Embryonic facial prominence (tissue), 1 donor: ENCODE results near the gene ARRB1.
"Not testable (repeated sequence)": the region's sequence is repeated elsewhere in the genome, so short reads cannot be mapped to it uniquely, and the experiment has no call there.

Experiments
- DNase-seq: peaks from one replicate; pipeline ENCODE4 v3.0.0-alpha.2; 2016; ENCODE audit errors: extremely low spot score

Gene ARRB1

DNA sequence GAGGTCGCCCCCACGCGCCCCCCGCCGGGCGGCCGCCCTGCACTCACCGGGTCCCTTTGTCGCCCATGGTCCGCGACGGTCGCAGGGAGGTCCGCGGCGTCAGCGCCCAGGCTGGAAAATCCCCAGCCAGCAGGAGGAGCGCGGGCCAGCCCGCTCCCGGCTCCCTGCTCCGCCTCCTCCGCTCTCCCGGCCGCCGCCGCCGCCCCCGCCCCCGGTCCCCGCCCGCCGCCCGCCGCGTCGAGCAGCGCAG, at the start of gene ARRB1:
Gene ARRB1, minus strand, starts transcription at position 121 of the 250 bp plus-strand sequence. Its CDS starts 54 bp downstream, at position 67.
- no peak for DNase-seq

DNA sequence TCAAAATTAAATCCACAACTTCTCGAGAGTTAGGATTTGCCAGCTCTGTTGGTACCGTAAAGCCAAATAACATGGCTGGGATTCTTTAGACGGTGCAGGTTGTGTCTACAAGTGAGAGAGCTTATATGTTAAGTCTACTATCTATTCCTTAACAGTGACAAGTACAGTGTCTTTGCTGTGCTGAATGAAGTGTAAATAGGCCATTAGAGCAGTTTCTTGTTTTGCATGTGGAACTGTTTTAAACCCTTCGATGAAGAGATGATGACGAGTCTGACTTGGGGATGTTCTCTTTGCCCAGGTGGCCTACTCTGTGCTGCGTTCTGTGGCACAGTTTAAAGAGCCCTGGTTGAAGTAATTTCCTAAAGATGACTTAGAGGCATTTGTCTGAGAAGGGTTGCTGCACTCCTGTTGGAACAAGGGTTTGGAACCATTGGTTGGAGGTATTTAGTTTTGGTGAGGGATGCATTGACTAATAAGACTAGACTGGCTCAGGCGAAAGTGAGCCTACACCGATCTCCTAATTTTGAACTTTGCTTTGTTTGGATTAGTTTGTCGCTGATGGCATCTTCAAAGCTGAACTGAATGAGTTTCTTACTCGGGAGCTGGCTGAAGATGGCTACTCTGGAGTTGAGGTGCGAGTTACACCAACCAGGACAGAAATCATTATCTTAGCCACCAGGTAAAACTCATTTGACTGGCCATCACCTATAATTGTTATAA, 48.8 kb upstream of the ARRB1 start:
- DNase-seq = no peak

DNA sequence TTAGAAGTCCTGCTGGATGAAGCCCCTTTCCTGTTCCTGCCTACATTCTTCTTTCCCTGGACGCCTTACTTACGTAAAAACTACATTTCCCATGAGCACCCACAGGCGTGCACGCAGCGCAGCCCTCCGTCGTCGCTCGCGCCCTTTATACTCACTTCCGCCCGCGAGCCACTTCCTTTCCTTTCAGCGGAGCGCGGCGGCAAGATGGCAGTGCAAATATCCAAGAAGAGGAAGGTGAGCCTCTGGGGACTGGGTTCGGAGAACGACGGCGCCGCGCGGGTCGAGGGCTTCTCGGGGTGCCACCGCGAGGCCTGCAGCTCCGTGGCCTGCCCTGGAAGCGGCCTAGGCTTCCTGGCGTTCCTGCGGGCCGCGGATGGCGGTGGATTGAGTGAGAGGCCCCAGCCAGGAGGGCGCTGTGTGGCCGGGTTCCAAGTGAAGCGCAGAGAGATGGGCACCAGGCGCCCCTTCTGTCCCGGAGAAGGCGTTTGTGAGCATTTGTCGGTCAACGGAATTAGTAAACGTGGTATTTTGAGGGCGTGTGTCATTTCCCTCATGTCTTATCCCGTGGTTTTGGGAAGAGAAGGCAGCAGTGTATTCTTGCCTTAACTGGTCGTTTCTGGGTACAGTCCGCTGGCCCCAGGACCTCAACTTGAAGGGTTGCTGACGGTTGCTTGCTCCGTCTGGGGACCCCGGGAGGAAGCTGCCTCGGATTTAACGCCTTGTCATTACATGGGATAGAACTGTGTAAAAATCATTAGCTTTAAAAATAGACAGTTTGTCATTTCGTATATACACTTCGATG, 48.1 kb upstream of the ARRB1 start, which contains the start of gene RPS3:
Gene RPS3, plus strand, starts transcription at position 175 of the 802 bp plus-strand sequence. Its CDS starts 30 bp downstream, at position 205.
- peak; percentile 91 for DNase-seq

DNA sequence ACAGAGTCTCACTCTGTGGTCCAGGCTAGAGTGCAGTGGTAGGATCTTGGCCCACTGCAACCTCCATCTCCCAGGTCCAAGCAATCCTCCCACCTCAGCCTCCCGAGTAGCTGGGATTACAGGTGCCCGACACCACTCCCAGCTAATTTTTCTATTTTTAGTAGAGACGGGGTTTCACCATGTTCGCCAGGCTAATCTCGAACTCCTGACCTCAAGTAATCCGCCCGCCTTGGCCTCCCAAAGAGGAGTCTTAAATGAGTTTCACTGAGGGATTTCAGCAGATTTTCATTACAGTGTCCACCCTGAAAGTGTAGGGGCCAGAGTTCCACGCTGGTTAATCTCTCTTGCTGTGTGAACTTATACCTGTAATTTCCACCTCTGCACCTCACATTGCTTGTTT, 47.4 kb upstream of the ARRB1 start:
- DNase-seq = no peak

DNA sequence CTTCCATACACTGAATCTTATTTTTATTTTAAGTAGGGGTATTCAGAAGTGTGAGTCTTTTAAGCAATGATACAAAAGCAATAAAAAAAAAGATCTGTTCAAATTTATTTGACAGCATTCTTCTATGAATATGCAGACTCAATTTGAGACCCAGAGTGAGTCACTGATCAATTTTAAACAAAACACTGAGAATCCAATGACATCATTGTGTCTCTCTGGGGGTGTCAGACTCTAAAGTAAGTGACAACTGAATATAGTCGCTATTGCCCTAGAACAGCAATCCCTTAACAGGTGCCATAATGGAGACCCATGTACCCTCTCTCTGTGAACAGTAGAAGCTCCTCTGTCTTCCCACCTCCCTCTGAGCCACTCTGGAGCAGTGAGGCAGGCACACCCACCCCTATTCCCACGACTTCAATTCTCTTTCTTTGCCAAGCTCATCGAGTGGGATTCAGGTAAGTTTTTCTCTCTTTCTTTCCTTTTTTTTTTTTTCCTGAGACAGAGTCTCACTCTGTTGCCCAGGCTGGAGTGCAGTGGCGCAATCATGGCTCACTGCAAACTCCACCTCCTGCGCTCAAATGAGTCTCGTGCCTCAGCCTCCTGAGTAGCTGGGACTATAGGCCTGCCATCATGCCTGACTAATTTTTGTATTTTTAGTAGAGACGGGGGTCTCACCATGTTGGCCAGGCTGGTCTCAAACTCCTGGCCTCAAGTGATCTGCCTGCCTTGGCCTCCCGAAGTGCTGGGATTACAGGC, 42.8 kb upstream of the ARRB1 start:
- DNase-seq = no peak

DNA sequence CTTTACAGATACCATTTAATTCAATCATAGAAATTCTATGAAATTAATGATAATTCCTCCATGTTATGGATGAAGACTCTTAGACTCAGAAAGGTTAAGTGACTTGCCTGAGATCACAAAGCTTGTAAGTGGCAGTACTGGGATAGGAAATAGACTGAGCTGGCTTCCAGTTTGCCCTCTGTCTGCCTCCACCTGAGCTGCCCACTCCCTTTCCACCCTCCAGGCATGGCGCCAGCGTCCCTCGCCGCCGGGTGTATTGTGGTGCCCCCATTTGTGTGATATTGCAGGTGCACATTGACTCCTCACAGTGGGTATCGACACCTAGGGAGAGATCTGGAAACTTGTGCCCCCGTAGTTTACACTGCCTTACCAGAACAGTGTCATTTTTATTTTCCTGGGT, 38.5 kb upstream of the ARRB1 start:
- DNase-seq = no peak

DNA sequence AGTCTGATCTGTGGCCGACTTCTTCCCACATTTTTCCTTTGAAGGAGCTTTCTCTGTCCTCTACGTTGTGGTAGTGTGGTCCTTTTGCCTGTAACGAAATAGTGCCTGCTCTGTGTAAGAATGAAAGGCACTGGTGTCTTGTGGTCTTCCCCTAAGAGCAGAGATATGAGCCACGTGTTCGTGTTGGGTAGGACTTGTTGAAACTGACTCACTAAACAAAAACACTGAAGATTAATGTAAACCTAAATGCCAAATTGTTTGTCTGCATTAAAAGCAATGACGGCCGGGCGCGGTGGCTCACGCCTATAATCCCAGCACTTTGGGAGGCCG, 37.8 kb upstream of the ARRB1 start:
- DNase-seq = no peak

DNA sequence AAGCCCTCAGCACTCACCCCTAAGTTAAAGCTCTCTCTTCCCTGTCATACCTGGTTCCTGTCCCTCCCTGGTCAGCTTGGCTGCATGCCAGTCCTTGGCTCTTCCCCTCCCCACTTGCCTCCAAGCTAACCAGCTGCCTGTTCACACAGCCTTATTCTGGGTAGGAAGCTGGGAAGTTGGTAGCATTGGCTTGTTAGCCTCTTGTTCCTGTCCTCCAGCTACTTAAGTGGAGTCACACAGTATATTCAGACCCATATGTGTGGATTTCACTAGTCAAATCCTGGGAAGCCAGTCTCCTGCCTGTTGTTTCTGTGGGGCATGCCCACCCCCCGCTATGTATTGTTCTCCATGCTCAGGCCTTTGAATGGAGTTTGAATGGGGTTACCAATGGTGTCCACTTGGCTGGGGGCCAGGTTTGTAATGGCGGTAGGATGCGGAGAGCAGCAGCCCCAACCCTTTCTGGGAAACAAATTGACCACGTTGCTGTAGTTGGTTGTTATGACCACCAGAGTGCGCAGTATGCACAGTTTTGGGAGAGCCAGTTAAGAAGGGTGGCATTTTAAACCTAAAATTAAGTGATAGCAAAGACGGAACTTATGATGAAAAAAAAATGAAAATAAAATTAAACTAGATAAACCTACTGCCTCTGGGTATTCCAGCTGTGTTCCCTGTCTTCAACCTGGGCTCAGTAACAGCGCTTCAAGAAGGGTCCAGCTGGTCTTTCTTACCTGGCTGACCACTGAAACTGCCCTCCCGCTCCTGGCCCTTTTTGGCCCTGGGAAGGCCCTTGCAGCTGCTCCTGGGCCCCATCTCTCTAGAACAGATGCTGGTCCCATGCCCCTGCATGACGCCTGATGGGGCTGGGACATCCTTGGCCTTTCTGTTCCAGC, 37.2 kb upstream of the ARRB1 start:
- peak; percentile 71 for DNase-seq

DNA sequence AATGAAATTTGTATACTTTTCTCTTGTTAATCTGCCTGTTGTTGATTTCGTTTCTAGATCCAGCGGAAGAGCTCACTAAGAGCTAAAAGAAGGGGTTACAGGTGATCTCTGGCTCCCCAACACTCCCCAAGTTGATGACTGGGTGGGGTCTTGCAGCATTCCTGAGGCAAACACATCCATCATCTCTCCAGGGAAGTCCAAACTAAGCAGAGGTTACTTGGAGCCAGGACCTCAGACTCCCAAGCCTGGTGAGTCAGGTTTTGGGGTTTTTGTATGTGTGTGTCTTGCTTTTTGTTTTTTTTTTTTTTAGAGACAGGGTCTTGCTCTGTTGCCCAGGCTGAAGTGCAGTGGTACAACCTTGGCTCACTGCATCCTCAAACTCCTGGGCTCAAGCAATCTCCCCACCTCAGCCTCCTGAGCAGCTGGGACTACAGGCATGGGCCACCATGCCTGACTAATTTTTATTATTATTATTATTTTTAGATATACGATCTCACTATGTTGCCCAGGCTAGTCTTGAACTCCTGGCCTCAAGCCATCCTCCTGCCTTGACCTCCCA, 36.4 kb upstream of the ARRB1 start:
- DNase-seq = no peak

DNA sequence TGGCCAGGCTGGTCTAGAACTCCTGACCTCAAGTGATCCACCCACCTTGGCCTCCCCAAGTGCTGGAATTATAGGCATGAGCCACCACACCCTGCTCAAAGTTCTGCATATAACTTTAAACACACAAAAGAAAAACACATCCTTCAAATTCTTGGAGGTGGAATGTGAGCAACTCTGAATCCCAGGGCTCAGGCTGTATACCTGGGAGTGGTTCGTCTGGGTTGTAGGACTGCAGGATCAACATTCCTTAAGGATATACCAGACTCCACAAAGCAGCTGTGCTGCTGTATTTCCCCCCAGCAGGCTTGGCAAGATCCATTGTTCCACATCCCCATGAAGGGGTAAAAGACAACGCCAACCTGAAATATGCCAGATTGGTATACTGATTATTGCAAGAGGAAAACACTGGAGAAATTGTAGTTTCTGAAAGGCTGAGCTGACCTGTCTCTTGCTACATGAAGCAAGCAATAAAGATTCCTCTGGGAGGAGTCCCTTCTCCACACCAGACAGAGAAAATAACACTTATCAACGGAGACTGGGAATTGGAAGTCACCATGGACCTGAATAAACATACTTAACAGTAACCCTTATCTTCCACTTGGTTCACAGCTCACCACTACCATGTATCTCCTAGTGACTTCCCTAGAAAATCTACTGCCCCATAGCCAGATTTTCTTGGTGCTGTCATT, 35.6 kb upstream of the ARRB1 start:
- DNase-seq = no peak

DNA sequence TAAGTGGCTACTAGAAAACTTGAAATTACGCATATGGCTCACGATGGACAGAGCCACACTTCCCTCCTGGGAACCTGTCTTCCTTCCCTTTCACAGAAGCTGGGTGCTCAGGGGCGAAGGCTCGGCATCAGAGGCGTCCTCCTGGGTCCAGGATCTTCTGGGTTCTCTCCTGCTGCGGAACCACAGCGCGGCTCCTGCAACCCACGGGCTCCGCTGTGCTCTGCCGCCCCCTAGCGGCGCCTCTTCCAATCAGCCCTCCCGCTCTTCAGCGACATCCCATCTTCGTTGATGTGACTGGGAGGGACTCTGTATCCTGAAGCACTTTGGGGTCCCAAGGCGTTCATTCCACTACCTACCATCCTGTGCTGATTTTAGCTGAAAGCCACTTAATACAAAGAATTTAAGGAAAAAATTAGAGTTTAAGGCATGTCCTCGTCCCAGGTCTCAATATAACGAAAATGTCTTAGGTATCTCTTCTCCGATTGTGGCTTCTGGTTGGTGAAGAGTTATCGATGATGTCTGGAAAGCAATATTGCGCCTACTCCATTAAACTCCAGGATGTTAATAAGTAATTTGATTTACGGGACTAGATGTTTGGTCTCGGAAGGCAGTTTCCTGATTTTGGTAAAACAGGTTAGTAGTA, 33.1 kb upstream of the ARRB1 start:
- peak; percentile 50 for DNase-seq

DNA sequence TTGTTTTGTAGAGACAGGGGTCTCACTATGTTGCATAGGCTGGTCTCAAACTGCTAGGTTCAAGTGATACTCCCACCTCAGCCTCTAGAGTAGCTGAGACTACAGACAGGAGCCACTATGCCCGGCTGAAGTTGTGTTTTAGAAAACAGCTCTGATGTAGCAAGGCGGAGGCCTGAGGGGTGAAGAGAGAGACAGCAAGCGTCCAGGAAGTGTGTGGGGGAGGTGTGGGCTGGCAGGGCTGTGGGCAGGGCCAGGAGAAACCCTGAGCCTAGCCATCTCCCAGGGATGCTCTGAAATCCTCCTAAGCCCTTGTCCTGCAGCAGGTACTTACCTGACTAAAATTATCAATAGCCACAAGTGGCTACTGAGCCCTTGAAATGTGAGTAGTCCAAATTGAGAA, 31.8 kb upstream of the ARRB1 start:
- no peak for DNase-seq

DNA sequence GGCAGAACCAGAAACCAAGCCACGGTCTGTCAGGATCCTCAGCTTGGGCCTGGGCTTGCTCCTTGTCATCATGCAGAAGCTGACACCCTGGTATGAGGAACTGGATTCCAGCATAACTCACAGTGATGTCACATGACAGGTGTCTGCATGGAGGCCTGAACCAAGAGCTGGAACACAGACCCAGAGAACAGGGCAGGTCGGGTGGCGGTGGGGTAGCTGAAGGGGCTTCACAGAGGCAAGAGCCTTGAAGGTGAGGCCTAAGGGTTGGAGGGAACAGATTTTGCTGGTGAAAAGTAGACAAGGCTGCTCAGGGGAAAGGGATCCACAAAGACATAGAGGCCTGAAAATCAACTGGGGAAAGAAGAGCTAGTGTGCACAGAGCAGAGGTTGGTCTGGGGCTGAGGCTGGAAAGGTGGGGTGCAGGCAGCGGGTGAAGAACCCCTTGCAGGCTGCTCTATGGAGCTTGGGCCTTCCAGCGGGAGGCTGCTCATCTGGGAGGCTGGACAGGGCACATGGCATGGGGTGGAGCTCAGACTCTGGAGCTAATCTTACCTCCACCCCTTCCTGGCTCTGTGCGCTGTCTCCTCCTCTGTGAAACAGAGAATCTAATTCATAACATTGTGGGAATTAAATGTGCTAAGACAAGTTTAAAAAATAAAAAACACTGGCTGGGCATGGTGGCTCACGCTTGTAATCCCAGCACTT, 29.4 kb upstream of the ARRB1 start:
- no peak for DNase-seq

DNA sequence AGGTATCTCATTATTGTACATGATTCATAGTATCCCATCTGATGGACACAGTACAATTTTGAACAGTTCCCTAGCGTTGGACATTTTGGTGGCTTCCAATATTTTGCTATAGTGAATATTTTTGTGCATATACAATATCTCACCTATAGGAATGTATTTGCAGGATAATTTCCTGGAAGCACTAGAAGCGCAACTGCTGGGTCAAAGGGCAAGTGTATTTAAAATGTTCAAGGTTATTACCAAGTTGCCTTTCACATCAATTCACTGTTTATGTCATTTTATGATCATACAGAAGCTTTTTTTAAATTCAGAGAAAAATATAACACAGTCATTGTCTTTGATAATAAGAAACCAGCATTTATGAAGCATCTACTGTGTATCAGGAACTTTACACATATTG, 28.8 kb upstream of the ARRB1 start:
- DNase-seq = no peak

DNA sequence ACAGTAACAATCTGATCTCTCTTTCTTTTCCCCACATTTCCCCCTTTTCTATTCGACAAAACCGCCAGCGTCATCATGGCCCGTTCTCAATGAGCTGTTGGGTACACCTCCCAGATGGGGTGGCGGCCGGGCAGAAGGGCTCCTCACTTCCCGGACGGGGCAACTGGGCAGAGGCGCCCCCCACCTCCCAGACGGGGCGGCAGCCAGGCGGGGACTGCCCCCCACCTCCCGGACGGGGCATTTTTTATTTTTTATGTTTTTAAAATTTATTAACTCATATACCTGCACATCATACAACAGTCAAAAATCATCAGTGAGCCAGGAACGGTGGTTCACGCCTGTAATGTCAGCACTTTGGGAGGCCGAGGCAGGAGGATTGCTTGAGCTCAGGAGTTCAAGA, 27.3 kb upstream of the ARRB1 start:
- DNase-seq = not testable (repeated sequence)

DNA sequence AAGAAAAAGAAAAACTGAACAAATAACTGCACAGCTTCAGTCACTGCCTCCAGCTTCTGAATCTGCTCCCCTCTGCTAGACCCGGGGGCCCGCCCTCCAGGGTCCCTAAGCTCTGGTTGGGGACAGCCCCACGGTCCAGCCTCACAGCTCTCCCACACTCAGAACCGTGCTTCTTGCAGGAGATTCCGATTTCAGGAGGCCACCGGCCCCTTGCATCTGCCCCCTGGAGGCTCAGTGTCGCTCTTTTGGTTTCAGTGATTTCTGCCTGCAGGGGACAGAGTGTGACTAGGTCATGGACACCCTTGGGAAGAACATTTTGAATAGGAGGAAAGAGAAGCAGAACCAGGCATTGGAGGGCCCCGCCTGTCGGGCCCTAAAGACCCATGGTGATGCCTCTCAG, 24.7 kb upstream of the ARRB1 start:
- DNase-seq = no peak

DNA sequence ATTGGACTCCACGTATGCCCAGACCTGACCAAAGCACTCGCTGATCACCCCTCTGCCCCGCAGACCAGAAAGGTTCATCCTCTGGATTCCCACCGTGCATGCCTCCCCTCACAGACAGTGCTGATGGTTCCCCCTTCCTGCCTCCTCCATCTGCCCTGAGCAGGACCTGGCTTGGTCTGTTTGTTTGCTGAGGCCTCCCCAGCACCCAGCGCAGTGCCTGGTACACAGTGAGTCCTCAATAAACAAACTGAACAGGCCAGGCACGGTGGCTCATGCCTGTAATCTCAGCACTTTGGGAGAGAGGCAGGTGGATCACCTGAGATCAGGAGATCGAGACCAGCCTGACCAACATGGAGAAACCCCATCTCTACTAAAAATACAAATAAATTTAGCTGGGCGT, 24.2 kb upstream of the ARRB1 start:
- no peak for DNase-seq

DNA sequence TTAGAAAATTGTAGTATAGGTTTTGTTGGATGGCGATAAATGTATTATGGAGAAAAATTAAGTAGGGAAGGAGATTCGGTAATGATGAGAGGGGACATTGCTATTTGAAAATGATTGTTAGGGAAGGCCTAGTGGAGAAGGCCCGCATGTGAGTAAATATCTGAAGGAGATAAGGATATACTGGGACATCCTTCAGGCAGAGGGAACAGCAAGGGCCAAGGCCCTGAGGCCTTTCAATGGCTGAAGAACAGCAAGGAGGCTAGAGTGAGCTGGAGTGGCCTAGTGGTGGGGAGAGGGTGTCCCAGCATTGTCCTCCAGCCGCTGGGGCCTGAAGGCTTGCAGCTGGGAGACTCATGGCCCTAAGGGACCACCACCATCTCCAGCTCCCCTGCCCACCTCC, 23.2 kb upstream of the ARRB1 start:
- no peak for DNase-seq

DNA sequence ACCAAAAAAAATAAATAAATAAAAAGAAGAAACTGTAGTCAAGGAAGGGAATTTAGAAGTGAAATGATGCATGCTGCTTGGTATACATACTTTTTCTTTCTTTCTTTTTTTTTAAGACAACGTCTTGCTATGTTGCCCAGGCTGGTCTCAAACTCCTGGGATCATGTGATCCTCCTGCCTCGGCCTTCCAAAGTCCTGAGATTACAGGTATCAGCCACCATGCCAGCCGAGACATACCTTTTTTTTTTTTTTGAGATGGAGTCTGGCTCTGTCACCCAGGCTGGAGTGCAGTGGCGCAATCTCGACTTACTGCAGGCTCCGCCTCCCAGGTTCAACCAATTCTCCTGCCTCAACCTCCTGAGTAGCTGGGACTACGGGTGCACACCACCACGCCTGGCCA, 21.7 kb upstream of the ARRB1 start:
- DNase-seq = no peak
